GM12872 (cell line): ENCODE measurements around the gene UQCC5.

Experiments used
- CTCF ChIP-seq: IDR thresholded peaks from 3 replicates; pipeline ENCODE4 v1.5.1; 2011; ENCODE audit warnings: low read depth, mild to moderate bottlenecking, low read length, moderate library complexity; ENCODE audit not compliant: insufficient read depth

Gene UQCC5

GRCh38 chr3:52544937-52545336 is 8.5 kb downstream of the UQCC5 start:
- no peak for TF ChIP-seq CTCF

- TF ChIP-seq CTCF: no peak
Measured at GRCh38 chr3:52546111-52546901, 9.9 kb downstream of the UQCC5 start.

DNA sequence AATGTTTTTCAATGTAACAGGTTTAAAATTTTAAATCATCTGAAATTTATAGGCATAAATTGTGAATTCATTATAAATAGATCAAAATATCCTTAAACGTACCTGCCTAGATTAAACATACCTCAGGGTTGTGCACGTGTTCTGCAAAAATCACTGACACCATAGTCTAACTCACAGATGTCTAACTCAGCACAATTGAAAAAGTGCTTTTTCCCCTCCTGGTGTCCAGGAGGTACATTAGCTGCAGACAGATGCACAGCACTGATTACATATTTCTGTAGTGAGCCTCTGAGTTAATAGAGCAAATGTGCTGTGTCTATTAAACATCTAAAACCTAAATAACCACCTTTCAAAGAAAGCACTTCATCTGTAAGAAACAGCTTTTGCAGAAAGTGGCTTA is 10.7 kb downstream of the UQCC5 start:
- no peak for TF ChIP-seq CTCF

- no peak for TF ChIP-seq CTCF
Measured at GRCh38 chr3:52551118-52551517, 14.7 kb downstream of the UQCC5 start.

DNA sequence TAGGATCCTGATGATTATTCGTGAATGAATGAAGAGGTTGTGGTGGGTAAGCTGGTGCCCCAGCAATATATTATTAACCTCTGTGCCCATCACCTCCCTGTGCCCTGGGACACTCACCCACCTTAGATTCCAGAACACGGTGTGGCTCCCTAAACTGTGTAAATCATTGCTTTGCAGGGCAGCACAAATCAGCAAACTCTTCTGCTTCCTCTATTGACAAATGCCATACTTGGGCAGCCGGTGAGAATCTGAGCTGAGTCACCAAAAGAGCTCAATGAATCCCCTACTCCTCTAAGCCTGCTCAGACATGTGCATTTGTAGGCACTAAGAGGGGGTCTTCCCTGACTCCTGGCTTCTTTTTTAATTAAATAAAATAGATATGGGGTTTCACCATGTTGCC is 15.7 kb downstream of the UQCC5 start:
- no peak for TF ChIP-seq CTCF

GRCh38 chr3:52554026-52554755 is 17.8 kb downstream of the UQCC5 start:
- TF ChIP-seq CTCF: no peak

- TF ChIP-seq CTCF: no peak
Measured at GRCh38 chr3:52555056-52555455, 18.7 kb downstream of the UQCC5 start.
